HG03520 (cell line): ENCODE results near the gene CLEC16A.

ENCODE experiments used
- ATAC-seq: cut with Tn5 transposase; IDR thresholded peaks from one replicate; pipeline ENCODE4 v1.9.1; 2021; ENCODE audit warnings: mild to moderate bottlenecking, moderate library complexity; ENCODE audit not compliant: unreplicated experiment

The CLEC16A gene

GRCh38 chr16:11035096-11035495 is 90.7 kb downstream of the CLEC16A start:
- ATAC-seq, result no peak

GRCh38 chr16:11036040-11036439 is 91.7 kb downstream of the CLEC16A start:
- ATAC-seq, result no peak

GRCh38 chr16:11036868-11037410 is 92.6 kb downstream of the CLEC16A start:
- ATAC-seq, result no peak

- ATAC-seq, result no peak
These were observed 93.9 kb downstream of the CLEC16A start for GRCh38 chr16:11038305-11038704.

- no peak for ATAC-seq
These were observed 94.4 kb downstream of the CLEC16A start for GRCh38 chr16:11038777-11039176.

GRCh38 chr16:11039726-11040125 is 95.4 kb downstream of the CLEC16A start:
- no peak for ATAC-seq

GRCh38 chr16:11042191-11042590 is 97.8 kb downstream of the CLEC16A start:
- no peak for ATAC-seq

- ATAC-seq, result no peak
These were observed 101.1 kb downstream of the CLEC16A start for GRCh38 chr16:11045441-11045840.

- no peak for ATAC-seq
These were observed 101.5 kb downstream of the CLEC16A start for GRCh38 chr16:11045846-11046245.

- ATAC-seq, result no peak
These were observed 102.1 kb downstream of the CLEC16A start for GRCh38 chr16:11046382-11046931.

GRCh38 chr16:11047057-11047456 is 102.7 kb downstream of the CLEC16A start:
- no peak for ATAC-seq

GRCh38 chr16:11047939-11048800 is 103.8 kb downstream of the CLEC16A start:
- no peak for ATAC-seq

- ATAC-seq, result no peak
These were observed 105.2 kb downstream of the CLEC16A start for GRCh38 chr16:11049396-11050059.

GRCh38 chr16:11050536-11050935 is 106.2 kb downstream of the CLEC16A start:
- ATAC-seq, result no peak

GRCh38 chr16:11050944-11051343 is 106.6 kb downstream of the CLEC16A start:
- no peak for ATAC-seq

GRCh38 chr16:11051430-11051829 is 107.1 kb downstream of the CLEC16A start:
- no peak for ATAC-seq

- ATAC-seq, result peak; percentile 87
These were observed 107.8 kb downstream of the CLEC16A start for GRCh38 chr16:11051879-11052808.

- ATAC-seq, result no peak
These were observed 109.6 kb downstream of the CLEC16A start for GRCh38 chr16:11053916-11054460.

GRCh38 chr16:11056090-11056992 is 112.0 kb downstream of the CLEC16A start:
- ATAC-seq, result no peak
